Measurements from ENCODE around the gene DLAT.

GRCh38 chr11:112057170-112057569 is 32.0 kb downstream of the DLAT start:
- TF ChIP-seq EZH2 (IDR thresholded peaks at IDR 0.05) (no peak), POLR2AphosphoS5 (IDR thresholded peaks at IDR 0.05; ENCODE audit: borderline replicate concordance, low read depth, low read length) (no peak)
